ENCODE measurements around the gene POLH.

DNA sequence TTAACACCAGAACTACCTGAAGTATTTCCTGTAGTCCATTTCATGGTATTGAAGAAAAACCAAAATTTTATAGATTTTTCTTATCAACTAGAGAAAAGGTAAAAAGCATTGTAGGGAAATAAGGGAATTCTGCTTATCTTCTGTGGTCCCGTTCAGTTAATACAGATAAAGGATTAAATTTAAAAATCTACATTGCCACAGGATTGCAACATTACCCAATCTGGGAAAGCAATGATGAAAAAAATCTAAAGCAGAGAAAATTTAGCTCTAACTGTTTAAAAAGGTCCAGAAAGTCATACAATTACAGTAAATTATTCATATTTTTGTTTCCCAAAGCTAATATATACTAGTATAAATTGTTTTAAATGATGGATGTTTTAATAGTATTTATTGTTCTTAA lies 18.0 kb downstream of the POLH start:
- TF ChIP-seq, protein P1, sequence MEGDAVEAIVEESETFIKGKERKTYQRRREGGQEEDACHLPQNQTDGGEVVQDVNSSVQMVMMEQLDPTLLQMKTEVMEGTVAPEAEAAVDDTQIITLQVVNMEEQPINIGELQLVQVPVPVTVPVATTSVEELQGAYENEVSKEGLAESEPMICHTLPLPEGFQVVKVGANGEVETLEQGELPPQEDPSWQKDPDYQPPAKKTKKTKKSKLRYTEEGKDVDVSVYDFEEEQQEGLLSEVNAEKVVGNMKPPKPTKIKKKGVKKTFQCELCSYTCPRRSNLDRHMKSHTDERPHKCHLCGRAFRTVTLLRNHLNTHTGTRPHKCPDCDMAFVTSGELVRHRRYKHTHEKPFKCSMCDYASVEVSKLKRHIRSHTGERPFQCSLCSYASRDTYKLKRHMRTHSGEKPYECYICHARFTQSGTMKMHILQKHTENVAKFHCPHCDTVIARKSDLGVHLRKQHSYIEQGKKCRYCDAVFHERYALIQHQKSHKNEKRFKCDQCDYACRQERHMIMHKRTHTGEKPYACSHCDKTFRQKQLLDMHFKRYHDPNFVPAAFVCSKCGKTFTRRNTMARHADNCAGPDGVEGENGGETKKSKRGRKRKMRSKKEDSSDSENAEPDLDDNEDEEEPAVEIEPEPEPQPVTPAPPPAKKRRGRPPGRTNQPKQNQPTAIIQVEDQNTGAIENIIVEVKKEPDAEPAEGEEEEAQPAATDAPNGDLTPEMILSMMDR (IDR thresholded peaks at IDR 0.05): no peak
- no peak for TF ChIP-seq POLR2A (IDR thresholded peaks at IDR 0.05)
